Activated CD8-positive, alpha-beta memory T cell treated with anti-CD3 and anti-CD28 coated beads, Interleukin-2, amount 50 U/mL, for 1 hour (primary cell): ENCODE measurements around the gene SHQ1.

Experiments used
- DNase-seq: peaks from one replicate; pipeline ENCODE4 v3.0.0-alpha.2; 2020; ENCODE audit errors: extremely low read depth

The SHQ1 gene

GRCh38 chr3:72847751-72848702, at the start of gene SHQ1:
TSS of gene SHQ1 (minus strand) at chr3:72848445. CDS start at chr3:72848340, 105 bp downstream.
- peak; percentile 83 for DNase-seq

- DNase-seq, result no peak
Observed at GRCh38 chr3:72897758-72898007, 49.4 kb upstream of the SHQ1 start.

DNA sequence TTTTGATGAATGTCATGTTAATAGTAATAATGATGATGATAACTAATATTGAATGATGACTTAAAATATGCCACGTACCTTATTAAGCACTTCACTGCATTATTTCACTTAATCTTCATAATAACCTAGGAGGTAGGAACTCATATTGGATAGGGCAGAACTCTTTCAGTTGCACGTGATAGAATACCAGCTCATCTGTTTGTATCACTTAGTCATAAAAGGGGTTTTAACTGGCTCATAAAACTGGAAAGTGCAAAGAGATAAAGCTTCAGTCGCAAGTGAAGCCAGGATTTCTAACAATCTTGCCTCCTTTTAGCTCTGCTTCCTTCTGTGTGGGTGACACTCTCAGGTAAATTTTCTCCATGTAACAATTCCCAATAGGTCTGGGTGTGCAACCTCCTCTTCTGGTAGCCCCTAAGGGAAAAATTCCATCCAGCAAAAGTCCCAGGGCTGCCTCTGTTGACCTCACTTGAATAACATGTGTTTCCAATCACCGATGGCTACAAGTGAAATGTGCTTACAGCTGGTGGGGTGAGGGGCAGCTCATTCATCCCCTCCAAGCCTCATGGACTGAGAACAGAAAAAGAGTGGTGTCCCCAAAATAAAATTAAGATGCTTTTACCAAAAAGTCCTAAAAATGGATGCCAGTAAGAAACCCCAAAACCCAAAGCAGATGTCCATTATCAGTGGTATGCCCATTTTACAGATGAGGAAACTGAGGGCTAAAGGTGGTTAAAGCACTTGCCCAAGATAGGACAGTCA, 48.9 kb upstream of the SHQ1 start:
- DNase-seq, result no peak

- no peak for DNase-seq
Observed at GRCh38 chr3:72894976-72895552, 46.8 kb upstream of the SHQ1 start.

DNA sequence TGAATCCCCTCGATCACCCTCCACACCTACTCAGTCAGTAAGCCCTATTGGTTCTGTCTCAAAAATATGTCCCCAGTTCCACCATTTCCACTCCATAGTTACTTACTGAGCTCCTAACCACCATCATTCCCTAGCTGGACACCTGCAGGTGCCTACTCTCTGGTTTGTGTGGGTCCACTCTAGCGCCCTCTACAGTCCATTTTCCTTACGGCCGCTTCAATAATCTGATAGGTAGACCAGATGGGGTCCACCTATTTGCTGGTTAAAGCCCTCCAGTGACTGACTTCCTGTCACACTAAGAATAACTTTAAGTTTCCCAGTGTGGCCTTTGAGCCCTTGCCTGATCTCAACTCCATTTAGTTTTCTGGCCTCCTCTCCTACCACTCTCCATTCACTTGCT, 44.6 kb upstream of the SHQ1 start:
- no peak for DNase-seq

DNA sequence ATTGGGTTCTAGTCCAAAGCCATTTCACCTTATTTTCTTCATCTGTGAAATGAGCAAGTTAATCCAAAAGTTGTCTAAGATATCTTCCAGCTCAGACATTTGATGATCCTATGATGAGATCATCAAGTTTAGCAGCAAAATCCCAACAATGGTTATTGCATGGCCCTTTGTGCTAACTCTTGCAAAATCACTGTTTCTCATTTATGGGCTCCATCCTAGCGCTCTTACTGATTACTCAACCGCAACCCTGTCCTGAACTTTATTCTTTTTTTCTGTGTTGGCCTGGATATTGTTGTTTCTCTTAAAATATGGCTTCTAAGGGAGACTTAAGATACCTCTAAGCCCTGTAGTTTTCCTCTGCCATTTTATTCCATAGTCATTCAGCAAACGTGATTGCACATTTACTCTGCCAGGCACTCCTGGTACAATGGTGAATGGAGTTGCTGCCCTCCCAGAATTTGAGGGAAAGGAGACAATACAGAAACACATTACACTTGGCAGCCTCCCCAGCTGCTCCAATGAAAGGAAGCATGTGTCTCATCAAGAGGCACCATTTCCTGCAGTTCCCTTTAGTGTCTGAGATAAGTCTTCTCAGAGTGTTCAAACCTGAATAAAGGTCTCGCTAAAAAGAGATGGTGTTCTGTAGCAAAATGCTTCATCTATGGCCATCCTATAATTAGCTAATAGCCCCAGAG, 44.0 kb upstream of the SHQ1 start:
- no peak for DNase-seq

DNA sequence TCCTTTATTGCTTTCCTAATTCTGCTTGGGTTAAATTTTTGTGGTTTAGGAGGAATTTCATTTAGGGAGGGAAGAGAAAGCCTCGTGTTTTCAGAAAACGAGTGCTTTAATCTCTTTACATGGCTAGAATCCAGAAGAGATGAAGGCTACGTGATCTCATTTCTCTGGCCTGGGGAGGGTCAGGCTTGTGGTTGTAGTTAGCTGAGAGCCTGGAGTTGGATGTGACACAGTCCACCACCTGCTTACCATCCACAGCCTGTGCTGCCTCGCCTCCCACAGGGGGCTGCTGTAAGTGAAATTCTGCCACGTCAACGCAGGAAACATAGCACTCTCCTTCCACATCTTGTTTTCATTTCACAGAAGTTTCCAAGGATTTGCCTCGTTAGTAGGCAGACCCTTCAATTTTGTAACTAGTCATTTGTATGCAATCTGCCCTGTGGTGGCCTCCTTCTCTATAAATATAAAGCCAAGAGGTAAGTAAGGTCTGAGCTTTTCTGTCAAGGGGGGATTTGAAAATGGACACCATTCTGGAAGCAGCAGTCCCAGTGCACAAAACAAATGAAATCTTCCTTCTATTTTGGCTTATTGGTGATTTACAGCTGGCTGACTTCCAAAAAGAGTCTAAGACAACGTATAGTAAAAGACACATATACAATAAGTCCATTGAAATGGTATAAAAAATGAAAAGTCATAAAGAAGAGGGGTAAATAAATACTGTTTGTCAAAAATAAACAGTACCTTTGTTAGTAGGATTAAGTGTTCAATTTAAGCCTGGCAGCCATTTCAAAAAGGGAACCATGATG, 43.0 kb upstream of the SHQ1 start:
- no peak for DNase-seq

DNA sequence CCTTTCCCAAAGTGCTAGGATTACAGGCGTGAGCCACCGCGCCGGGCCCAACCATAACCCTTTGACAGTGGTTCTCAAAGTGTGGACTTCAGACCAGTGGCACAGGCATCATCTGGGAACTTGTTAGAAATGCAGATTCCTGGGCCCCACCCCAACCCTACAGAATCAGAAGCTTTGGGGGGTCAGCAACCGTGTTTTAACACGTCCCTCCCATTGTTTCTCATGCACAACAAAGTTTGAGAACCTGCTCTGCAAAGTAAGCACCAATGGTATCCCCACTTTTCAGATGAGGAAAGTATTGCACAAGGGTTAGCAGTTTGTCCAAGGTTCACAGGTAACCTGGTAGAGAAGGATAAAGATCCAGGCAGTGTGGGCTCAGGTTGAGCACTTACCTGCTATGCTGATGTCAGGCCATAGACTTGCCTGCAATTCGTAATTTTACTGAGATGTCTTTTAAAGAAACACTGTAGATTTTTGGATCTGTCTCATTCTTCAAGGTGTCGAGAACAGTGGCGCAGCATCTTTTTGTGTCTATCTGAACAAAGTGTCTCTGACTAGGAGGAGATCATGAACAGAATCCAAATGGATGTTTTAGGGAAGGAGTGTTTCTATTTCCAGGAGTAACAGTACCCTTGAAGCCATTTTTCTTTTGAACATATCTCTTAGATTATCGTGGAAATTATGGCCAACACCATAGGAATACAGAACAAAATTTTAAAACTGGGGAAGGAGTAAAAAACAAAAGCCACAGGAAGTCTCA, 42.1 kb upstream of the SHQ1 start:
- no peak for DNase-seq

- no peak for DNase-seq
Observed at GRCh38 chr3:72889310-72890165, 41.3 kb upstream of the SHQ1 start.

DNA sequence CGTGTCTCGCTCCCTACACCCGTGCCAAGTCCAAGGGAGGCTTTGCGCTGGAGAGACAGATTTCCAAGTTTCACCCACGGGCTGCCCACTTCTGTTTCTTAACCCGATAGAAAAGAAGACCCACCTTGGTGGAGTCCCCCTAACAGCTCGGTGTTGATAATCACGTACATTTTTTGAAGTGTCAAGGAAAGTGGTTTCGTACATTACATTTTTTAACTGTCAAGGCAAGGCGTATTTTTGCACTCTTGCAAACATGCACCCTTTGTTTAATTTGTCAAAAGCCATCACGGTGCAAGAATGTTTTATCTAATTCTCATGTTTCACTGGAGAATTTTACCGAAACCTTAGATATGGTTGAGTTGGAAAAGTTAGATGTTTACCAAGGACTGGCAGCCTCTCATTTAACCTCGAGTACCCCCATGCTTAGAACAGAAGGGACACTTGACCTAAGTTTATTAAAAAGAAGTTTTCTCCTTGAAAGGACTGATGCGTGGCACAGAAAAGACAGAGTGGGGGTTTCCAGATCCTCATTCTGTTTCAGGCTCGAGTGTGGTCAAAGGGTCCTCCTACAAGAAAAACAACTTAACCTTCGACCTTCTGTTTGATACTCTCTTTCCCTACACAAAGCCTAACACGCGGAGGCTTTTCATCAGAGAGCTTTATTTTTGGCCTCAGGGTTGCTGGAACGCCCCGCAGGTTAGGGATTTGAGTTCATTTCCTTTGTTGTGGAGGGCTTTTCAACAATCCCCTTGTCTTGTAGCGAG, 40.5 kb upstream of the SHQ1 start:
- no peak for DNase-seq

DNA sequence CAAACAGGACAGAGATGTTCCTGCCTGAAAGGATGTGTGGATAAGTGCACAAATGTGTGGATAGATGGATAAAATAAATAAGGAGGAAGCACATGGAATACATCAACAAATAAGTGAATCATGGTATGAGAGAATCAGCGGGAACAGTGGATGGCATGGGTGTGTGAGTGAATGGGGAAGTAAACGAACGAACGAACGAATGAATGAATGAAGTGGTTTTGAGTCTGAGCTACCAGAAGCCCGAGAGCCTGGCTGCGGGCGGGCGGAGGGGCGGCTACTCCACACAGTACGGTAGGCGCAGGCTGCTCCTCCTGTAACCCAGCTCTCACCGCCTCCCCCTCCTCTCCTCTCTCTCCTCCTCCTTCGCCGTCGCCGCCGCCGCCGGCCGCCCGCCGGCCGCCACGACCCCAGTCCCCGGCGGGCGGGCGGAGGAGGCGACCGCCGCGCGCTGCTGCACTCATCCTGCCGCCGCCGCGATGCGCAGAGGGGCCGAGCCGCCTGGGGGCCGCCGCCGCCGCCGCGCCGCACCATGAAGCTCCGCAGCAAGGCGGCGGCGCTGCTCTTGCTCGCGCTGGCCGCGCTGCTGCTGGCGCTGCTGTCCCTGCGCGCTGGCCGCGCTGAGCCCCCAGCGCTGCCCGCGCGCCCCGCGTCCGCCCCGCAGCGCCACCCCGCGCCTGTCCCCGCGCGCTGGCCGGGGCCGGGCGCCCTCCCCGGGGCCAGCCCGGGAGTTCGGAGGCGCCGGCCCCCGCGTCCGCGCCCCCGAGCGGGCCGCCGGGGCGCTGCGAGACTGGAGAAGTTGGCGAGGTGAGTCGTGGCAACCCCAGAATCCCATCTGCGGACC, 39.7 kb upstream of the SHQ1 start, which contains the start of gene GXYLT2:
TSS of gene GXYLT2 (plus strand) at position 342 of the 841 bp plus-strand sequence. CDS start at position 530, 188 bp downstream.
- DNase-seq, result peak; percentile 0

DNA sequence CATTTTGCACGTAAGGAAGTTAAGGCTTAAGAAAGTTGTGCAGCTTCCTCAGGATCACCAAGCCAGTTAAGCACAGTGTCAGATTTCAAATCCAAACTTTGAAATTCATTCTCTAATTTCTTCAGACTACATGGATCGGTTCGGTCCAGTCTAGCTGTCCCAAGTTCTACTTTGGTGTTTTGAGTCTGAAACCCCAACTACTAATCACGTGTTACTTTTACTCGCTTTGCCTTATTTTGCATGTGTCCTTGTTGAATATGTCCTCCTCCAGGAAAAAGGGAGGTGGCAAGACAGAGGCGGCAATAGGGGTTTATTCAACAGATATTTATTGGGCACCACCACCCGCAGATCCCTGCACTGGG, 39.1 kb upstream of the SHQ1 start:
- DNase-seq, result no peak

- no peak for DNase-seq
Observed at GRCh38 chr3:72872183-72872582, 23.9 kb upstream of the SHQ1 start.

GRCh38 chr3:72862314-72863090, 14.3 kb upstream of the SHQ1 start:
- no peak for DNase-seq

DNA sequence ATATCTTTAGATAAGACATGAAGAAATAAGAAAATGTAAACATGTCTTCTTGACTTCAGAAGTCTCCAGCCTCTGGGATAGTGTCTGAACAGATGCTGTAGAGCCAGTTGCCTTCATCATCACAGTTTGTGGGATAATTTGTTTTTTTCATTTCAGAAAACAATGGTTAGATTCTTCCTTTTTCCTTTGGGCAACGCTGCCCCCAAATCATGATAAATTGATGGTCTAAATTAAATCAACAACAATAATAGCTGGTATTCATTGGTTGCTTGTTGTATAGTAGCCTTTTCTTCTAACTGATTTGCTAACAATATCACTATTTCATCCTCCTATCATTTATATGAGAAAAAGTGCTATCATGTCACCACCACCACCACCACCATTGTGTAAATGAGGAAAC, 12.6 kb upstream of the SHQ1 start:
- DNase-seq, result no peak

- no peak for DNase-seq
Observed at GRCh38 chr3:72860053-72860452, 11.8 kb upstream of the SHQ1 start.

GRCh38 chr3:72855001-72855400, 6.8 kb upstream of the SHQ1 start:
- DNase-seq, result no peak
